Stimulated activated naive CD4-positive, alpha-beta T cell treated with Interleukin-2 at 50 U/mL for 16 hours (primary cell): ENCODE data around the gene CCNQ.

ENCODE experiments used
- DNase-seq: peaks from one replicate; lab custom pipeline; 2025; lab: John Stamatoyannopoulos, UW

The CCNQ gene

GRCh38 chrX:153596981-153597750, 1.8 kb downstream of the CCNQ start:
- no peak for DNase-seq

DNA sequence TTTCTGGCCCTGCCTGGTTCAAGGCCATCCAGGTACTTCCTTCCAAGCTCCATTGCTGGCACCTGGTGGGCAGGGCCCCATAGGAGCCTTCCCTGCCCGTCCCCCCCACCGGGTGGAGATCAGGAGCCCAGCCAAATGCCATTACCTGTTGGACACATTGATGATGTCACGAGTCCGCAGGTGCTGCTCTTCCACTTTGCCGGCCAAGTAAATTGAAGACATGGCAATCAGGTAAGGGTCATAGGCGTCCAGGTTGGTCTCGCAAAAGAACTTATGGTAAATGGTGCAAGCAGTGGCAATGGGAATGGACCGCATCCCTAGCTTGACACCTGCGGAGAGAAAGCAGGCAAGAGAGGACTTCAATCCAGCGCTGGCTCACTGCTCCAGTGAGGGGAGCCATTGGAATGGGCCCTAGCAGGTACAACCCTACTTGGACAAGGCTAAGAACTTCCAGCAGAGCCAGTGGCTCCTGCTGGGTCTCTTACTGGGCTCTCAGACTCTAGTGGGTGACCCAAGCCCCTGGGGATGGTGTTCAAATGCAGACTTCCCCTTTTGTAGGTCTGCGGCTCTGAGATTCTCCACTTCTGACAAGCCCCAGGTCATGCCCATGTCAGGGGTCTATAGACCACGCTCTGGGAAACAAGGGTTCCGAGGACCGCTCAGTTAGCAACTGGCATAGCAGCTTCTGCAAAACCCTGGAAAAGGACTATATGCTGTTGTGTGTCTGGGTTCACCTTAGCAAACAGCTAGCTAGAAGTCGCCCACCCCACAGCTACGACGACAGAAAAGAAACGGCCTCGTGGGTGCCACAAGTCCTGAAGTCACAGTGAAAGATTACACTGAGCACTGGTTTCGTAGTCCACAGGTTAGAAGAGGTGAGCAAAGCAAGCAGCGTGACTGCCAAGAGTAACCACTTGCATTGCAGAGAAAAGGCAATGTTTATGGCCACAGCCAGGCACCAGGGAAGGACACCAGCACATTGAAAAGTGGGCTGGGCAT, 2.8 kb downstream of the CCNQ start:
- DNase-seq: no peak

- no peak for DNase-seq
These were observed 3.6 kb downstream of the CCNQ start for GRCh38 chrX:153595387-153595786.

DNA sequence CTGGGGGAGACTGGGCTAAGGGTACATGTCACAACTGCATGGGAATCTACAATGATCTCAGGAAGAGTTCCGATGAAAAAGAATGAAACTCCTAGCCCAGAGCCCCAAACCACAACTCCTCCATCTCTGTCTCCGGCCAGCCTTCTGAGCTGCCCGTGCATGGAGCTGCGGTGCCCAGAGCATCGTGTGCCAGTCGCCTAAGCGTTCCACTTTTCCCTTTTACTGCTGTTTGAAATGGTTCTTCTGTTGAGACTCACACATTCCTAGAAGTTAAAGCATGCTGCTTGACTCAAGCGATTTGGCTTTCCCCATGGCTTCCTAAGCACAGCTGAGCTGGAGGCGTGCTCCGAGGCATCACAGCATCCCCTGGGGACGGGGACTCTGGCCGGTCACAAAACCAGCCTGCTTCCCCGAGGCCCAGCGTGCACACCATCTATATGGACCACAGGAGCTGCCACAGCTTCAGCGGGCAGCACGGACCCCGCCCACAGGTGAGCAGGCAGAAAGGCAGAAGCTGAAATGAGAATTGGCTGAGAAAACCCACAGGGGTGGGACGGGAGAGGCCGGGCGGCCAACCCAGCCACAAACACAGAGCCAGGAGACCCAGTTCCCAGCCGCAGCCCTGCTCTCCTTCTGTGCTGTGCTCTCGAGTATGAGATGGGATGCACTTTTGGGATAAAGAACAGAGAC, 5.0 kb downstream of the CCNQ start:
- no peak for DNase-seq

DNA sequence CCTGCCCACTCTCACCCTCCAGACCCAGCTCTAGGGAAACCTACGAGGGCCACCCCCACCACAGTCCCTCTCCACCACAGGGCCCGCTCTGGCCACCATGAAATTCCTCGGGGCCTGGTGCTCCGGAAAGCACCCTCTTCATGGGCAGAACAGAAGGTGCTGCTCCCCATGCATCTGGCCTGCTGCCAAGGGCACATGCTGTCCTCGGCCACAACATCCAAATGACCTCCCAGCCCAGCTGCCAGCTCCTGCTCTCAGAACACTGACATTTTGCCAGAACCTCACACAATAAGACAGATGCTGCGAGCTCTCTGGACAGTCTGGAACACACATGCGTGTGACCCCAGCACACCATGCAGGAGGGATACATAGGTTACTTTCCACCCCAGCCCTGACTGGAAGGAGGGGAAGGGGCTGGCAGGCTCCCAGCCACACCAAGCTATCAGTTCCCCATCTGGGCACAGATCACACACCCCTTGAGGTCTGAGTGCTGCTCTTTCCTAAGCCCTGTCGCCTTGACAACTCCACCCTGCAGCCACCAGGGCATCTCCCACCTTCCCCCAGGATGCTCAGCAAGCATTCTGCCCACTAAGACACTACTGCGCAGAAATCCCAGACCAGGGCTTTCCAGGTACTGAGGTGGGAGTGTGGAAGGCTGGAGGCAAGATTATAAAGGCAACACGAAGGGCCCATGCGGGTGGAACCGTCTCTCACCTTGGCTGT, 5.8 kb downstream of the CCNQ start:
- no peak for DNase-seq

GRCh38 chrX:153592091-153592833, 6.7 kb downstream of the CCNQ start:
- DNase-seq: no peak

DNA sequence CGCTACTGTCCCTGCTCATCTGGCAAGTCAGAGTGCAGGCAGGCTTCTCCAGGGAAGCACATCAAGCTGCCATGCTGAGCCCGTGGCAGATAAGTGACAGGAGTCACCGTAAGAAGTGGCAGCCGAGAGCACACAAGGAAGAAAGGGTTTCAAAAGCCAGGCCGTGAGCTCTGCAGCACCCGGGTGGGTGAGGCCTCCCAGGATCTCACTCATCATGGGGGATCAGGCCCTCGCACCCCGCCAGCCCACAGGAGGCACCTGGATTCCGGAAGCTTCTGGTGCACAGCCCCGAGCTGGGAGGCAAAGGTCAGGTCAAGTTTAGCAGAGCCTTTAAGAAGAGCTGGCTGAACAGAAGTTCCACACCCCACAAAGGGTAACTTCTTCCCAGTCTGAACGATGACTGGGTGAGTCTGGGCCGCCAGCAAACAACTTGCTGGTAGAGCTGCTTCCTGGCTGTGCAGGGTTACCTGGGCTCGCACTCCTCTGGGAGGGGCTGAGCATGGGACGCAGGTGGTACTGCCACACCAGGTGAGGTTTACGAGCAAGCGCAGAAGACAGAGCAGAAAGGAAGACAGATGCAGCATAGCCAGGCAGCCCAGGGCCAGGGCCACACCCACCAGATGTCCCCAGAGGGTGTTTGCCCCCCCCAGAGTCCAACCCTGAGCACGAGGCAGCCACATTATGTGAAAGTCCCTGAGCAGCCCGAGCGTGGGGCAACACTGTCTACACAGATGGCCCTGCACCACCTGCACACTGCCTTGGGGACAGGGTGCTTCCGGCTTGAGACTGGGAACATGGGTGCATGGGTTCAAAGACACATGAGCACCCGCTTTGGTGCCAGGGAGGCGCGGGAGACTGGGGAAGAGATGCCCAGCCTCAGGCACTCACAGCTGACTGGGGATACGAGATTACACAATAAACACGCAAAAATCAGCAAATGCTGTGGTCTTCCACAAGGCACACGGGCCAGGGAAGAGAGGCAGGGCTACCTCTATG, 7.7 kb downstream of the CCNQ start:
- DNase-seq: no peak

DNA sequence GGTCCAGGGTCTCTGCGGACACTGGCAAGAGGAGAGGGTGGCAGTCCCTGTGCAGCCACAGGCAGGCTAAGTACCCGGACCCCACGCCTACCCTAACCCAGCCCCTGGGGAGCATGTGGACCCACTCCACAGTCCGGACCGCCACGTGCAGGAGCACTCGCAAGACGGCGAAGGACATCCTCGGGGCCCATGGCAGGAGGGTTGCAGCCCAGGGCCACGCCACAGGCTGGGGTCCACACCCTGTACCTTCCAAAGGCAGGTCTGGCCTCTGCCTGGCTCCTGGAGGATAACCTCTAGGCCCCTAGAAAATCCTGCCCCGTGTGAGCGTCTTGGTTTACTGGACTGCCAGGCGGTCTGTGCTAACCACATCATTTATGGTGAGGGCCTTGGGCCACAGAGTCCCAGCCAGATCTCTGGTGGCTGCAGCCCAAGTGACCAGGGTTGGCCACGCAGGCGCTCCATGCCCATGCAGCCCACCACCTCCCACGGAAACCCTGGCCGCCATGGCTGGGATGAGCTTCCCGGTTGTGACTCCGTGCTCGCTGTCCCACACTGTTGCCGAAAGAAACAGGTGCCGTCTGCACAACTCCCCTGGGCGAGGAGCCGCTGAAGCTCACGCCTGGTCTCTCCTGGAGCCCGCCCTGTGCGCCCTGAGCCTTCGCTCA, 10.0 kb downstream of the CCNQ start:
- DNase-seq: no peak

DNA sequence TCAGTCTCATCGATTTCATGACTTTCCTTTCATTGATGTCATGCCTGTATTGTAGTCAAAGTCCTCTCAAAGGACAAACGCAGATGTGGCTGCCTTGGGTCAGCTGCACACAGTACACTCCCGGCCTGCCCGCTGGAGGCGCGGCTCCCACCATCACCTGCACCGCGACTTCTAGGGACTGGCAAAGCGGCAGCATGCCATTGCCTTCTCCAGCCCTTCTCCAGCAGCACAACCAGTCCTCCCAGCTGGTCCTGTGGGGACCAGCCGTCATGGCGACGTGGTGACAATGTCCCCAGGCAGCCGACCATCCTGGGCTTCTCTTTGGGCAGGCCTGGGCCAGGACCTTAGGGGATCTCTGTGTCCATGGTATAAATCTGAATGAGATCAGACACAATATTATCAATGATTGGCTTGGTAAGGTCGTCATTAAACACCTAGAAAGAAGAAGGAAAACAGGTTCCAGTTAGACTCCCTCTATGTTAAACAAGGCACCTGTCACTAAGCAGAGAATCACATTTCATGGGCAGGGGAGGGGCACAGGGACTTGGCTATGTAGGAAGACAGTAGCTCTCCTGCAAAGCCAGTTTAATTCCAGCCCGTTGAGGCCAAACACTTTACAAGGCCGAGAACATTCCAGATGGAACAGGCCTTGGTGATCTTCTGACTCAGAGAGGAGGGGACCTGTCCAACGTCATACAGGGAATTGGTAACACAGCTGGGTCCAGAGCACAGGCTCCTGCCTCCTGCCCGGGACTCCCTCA, 10.7 kb downstream of the CCNQ start:
- DNase-seq: no peak

GRCh38 chrX:153587342-153587741, 11.6 kb downstream of the CCNQ start:
- DNase-seq: no peak

DNA sequence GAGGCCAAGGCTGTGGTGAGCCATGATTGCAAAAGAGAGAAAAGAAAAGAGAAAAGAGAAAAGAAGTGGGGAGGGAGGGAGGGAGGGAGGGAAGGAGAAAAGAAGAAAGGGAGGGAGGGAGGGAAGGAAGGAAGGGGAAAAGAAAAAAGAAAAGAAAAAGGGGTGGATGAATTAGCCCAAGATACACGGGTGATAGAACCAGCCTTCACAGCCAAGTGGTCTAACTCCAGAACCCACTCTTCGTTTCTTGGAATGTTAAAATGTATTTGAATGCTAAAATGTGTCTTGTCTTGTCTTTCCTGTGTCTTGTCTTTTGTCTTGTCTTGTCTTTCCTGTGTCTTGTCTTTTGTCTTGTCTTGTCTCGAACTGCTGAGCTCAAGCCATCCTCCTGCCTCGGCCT, 13.1 kb downstream of the CCNQ start:
- no peak for DNase-seq

- DNase-seq: no peak
These were observed 15.5 kb downstream of the CCNQ start for GRCh38 chrX:153583433-153583832.

DNA sequence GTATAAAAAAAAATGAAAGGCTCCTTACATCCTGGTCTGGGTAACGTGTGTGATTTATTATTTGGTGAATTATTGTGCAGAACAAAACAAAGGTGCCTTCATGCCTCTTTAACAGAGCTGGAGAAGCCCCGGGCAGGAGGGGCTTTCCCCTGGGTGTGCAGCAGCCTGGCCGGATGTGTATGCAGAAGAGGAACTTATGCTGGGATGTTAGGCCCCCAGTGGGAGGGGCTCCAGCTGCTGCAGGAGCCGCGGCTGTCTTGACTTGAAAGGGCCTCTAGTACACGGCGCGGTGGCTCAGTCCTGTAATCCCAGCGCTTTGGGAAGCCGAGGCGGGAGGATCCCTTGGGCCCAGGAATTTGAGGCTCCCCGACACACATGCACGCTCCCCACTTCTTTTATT, 16.0 kb downstream of the CCNQ start:
- DNase-seq: peak; percentile 53

DNA sequence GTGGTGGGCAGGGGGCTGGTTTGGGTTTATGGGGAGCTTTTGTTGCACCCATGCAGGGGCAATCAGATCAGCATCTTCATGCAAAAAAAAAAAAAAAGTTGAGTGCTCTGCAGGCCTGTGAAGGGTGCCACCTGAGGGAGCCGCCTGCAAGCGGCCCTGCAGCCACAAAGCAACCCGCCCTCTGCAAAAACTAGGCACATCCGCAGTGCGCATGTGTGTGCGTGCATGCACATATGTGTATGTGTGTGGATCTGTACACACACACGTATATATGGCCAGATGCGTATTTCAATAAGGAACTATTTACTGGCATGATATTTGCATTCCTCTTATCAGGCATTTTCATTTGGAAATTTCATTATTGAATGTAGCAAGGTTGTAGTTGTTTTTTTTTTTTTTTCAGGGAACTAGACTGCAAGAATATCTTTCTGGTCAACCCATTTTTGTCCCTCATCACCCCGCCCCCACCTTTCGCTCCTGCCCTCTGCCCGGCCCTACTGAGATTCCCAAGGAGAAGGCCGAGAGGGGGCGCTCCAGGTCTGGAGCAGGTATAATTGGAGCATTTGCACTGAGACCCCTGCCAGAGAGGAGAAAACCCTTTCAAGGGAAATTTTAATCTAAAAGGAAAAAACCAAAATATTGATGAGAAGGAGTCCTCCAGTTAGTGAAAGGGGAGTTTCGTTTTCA, 18.1 kb downstream of the CCNQ start:
- no peak for DNase-seq

- no peak for DNase-seq
These were observed 20.1 kb downstream of the CCNQ start for GRCh38 chrX:153578889-153579288.

- no peak for DNase-seq
These were observed 20.6 kb downstream of the CCNQ start for GRCh38 chrX:153578200-153578835.

GRCh38 chrX:153576961-153577360, 22.0 kb downstream of the CCNQ start:
- no peak for DNase-seq
